Hepatocyte (in vitro differentiated cells): ENCODE measurements around the gene JAML.

Experiments
- EZH2 ChIP-seq: fragments of 200-600 bp; sonication (generic); IDR thresholded peaks from 2 replicates; pipeline ENCODE4 v1.6.1; 2016; ENCODE audit warnings: antibody characterized with exemption, mild to moderate bottlenecking, borderline replicate concordance
- EZH2phosphoT487 ChIP-seq: fragments of 200-600 bp; sonication (generic); IDR thresholded peaks from one replicate; pipeline ENCODE4 v1.6.1; 2018; ENCODE audit warnings: antibody characterized with exemption, mild to moderate bottlenecking, low read depth, moderate library complexity; ENCODE audit not compliant: unreplicated experiment, severe bottlenecking
- TF ChIP-seq, protein P1 (sequence below): fragments of 200-600 bp; sonication (generic); IDR thresholded peaks from 2 replicates; pipeline ENCODE4 v1.5.1; 2016; ENCODE audit warnings: antibody characterized with exemption, mild to moderate bottlenecking; ENCODE audit not compliant: poor library complexity

DNA sequence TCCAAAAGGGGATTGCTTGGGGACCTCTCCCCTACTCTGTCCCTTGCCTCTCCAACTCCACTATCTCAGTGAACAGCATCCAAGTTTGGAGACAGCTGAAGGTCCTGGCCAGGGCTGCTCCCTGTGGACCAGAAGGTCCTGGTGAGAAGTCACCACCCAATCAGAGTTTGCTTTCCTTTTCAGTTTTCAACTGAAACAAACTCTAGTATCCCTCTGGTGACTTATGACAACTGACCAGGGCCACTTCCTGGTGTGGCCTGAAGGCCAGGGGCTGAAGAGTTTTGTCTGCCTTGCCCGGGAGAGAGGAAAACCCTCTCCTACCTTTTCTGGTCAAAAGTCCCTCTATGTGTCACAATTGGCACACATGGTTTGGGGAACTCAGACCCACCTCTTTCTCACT lies 5.1 kb downstream of the JAML start:
- TF ChIP-seq, protein P1, sequence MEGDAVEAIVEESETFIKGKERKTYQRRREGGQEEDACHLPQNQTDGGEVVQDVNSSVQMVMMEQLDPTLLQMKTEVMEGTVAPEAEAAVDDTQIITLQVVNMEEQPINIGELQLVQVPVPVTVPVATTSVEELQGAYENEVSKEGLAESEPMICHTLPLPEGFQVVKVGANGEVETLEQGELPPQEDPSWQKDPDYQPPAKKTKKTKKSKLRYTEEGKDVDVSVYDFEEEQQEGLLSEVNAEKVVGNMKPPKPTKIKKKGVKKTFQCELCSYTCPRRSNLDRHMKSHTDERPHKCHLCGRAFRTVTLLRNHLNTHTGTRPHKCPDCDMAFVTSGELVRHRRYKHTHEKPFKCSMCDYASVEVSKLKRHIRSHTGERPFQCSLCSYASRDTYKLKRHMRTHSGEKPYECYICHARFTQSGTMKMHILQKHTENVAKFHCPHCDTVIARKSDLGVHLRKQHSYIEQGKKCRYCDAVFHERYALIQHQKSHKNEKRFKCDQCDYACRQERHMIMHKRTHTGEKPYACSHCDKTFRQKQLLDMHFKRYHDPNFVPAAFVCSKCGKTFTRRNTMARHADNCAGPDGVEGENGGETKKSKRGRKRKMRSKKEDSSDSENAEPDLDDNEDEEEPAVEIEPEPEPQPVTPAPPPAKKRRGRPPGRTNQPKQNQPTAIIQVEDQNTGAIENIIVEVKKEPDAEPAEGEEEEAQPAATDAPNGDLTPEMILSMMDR: no peak
- no peak for TF ChIP-seq EZH2
- no peak for TF ChIP-seq EZH2phosphoT487
